Transverse colon (tissue), 4 donors: ENCODE data around the gene RAB35.

Experiments used
- CTCF ChIP-seq, 5 experiments: fragments of 200-600 bp in 3 of 5; fragments of 450-650 bp in 2 of 5; sonication (generic) in 3 of 5; IDR thresholded peaks; 1 replicate in 2 of 5; 2 replicates in 3 of 5; pipeline ENCODE4 v1.5.1; 2016 to 2017; ENCODE audit warnings: antibody characterized with exemption in 5 of 5, inconsistent platforms in 3 of 5, mild to moderate bottlenecking in 2 of 5, moderate library complexity in 1 of 5
- EP300 ChIP-seq: sonication (generic); formaldehyde crosslinking; IDR thresholded peaks from one replicate; pipeline ENCODE4 v1.6.1; 2017; ENCODE audit warnings: antibody characterized with exemption, low read depth
- POLR2A ChIP-seq: fragments of 450-650 bp; IDR thresholded peaks from one replicate; pipeline ENCODE4 v1.6.1; 2016; ENCODE audit warnings: antibody characterized with exemption, mild to moderate bottlenecking, moderate library complexity
- POLR2AphosphoS5 ChIP-seq, 3 donors: sonication (generic); formaldehyde crosslinking; IDR thresholded peaks; one replicate each; pipeline ENCODE4 v1.6.1; 2016; ENCODE audit warnings: antibody characterized with exemption in 3 of 3

DNA sequence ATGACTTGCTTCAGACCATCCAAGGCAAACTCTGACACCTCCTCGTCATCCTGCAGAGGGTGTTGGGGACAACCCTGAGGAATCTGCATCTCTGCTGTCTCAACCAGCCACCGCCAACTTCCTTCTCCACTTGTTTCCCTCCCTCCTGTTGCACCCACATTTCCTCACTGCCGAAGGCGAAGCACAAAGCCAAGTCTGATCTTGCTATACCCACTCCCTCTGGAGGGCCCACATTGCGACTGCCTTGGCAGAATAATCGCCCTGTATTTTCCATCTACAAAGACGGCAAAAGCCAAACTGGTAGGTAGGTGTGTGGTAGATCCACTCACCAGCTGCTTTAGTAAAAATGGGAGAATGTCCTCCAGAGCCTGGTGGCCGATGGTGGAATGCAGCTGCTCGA lies 21.8 kb upstream of the RAB35 start:
- TF ChIP-seq CTCF (IDR thresholded peaks at IDR 0.05), result no peak
- no peak for TF ChIP-seq EP300
- TF ChIP-seq POLR2A, result no peak
- TF ChIP-seq POLR2AphosphoS5 (IDR thresholded peaks at IDR 0.05), result no peak
